DOHH2 (cell line): ENCODE measurements around the gene SHROOM2.

Experiments used
- H3F3A ChIP-seq: fragments of 200-600 bp; sonication (generic), shearing (Covaris generic); 2 replicates; pipeline ENCODE4 v1.6.0; 2016; ENCODE audit warnings: antibody characterized with exemption, mild to moderate bottlenecking; ENCODE audit not compliant: control insufficient read depth, insufficient read depth
- H3K27ac ChIP-seq: fragments of 200-600 bp; sonication (generic); 2 replicates; pipeline ENCODE4 v1.5.1; 2014; ENCODE audit warnings: low read depth, mild to moderate bottlenecking, low read length, moderate library complexity
- H3K27me3 ChIP-seq: fragments of 200-600 bp; sonication (generic); 2 replicates; pipeline ENCODE4 v1.6.1; 2014; ENCODE audit warnings: mild to moderate bottlenecking, low read length, mixed read lengths; ENCODE audit not compliant: control insufficient read depth
- H3K36me3 ChIP-seq: fragments of 200-600 bp; sonication (generic); 2 replicates; pipeline ENCODE4 v1.6.1; 2014; ENCODE audit warnings: mild to moderate bottlenecking, low read length, moderate library complexity, mixed read lengths; ENCODE audit not compliant: control insufficient read depth
- H3K4me1 ChIP-seq: fragments of 200-600 bp; sonication (generic); 2 replicates; pipeline ENCODE4 v1.6.1; 2014; ENCODE audit warnings: mild to moderate bottlenecking, low read length, mixed read lengths; ENCODE audit not compliant: control insufficient read depth
- H3K4me2 ChIP-seq: fragments of 200-600 bp; sonication (generic); 2 replicates; pipeline ENCODE4 v1.6.0; 2014; ENCODE audit warnings: mild to moderate bottlenecking, low read length, moderate library complexity
- H3K4me3 ChIP-seq: fragments of 200-600 bp; sonication (generic); 2 replicates; pipeline ENCODE4 v1.5.1; 2014; ENCODE audit warnings: mild to moderate bottlenecking, low read length, mixed read lengths
- H3K79me2 ChIP-seq: fragments of 200-600 bp; sonication (generic); 2 replicates; pipeline ENCODE4 v1.6.1; 2014; ENCODE audit warnings: mild to moderate bottlenecking, low read length, mixed read lengths; ENCODE audit not compliant: control insufficient read depth
- H3K9me2 ChIP-seq: fragments of 200-600 bp; sonication (generic); replicated peaks from 2 replicates; pipeline ENCODE4 v1.6.1; 2014; ENCODE audit warnings: mild to moderate bottlenecking, low read length, mixed read lengths; ENCODE audit not compliant: control insufficient read depth
- H3K9me3 ChIP-seq: fragments of 200-600 bp; sonication (generic); 2 replicates; pipeline ENCODE4 v1.6.1; 2014; ENCODE audit warnings: antibody characterized with exemption, low read length, mixed read lengths; ENCODE audit not compliant: control insufficient read depth, insufficient read depth
- H4K20me1 ChIP-seq: fragments of 200-600 bp; sonication (generic); 2 replicates; pipeline ENCODE4 v1.6.0; 2014; ENCODE audit warnings: low read depth, mild to moderate bottlenecking, antibody characterized with exemption, low read length, moderate library complexity; ENCODE audit not compliant: control insufficient read depth, insufficient read depth
- EZH2phosphoT487 ChIP-seq: fragments of 200-600 bp; sonication (generic); IDR thresholded peaks from 2 replicates; pipeline ENCODE4 v1.6.1; 2017; ENCODE audit warnings: borderline replicate concordance, mild to moderate bottlenecking, antibody characterized with exemption, low read length, moderate library complexity, mixed read lengths
- TF ChIP-seq, protein P1 (sequence below): fragments of 200-600 bp; sonication (generic); IDR thresholded peaks from one replicate; pipeline ENCODE4 v1.5.1; 2014; ENCODE audit warnings: antibody characterized with exemption, mild to moderate bottlenecking, low read depth, low read length; ENCODE audit not compliant: poor library complexity, severe bottlenecking

SHROOM2 gene

DNA sequence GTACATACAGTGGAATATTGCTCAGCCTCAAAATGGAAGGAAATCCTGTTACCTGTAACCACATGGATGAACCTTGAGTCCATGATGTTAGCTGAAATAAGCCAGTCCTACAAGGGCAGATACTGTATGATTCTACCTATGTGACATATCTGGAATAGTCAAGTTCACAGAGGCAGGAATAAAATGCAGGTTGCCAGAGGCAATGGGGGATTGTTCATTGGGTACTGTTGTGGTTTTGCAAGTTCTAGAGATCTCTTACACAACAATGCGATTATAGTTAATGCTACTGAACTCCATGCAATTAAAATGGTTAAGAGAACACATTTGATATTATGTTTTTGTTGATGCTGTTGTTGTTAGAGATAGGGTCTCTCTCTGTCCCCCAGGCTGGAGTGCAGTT, 74.6 kb downstream of the SHROOM2 start:
- no peaks in the 10 kb centered on the region for H3F3A ChIP-seq
- H3K4me3 ChIP-seq: no peak overlapping the region
- H3K27ac ChIP-seq: no peak overlapping the region
- TF ChIP-seq, protein P1, sequence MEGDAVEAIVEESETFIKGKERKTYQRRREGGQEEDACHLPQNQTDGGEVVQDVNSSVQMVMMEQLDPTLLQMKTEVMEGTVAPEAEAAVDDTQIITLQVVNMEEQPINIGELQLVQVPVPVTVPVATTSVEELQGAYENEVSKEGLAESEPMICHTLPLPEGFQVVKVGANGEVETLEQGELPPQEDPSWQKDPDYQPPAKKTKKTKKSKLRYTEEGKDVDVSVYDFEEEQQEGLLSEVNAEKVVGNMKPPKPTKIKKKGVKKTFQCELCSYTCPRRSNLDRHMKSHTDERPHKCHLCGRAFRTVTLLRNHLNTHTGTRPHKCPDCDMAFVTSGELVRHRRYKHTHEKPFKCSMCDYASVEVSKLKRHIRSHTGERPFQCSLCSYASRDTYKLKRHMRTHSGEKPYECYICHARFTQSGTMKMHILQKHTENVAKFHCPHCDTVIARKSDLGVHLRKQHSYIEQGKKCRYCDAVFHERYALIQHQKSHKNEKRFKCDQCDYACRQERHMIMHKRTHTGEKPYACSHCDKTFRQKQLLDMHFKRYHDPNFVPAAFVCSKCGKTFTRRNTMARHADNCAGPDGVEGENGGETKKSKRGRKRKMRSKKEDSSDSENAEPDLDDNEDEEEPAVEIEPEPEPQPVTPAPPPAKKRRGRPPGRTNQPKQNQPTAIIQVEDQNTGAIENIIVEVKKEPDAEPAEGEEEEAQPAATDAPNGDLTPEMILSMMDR: no peak
- no peak for TF ChIP-seq EZH2phosphoT487
- H3K4me1 ChIP-seq: no peaks in the 10 kb centered on the region
- H3K9me2 ChIP-seq: no peaks in the 10 kb centered on the region
- no peaks in the 10 kb centered on the region for H4K20me1 ChIP-seq
- H3K36me3 ChIP-seq: no peaks in the 10 kb centered on the region
- no peaks in the 10 kb centered on the region for H3K79me2 ChIP-seq
- H3K9me3 ChIP-seq: no peaks in the 10 kb centered on the region
- H3K27me3 ChIP-seq: no peaks in the 10 kb centered on the region
- no peak overlapping the region for H3K4me2 ChIP-seq

DNA sequence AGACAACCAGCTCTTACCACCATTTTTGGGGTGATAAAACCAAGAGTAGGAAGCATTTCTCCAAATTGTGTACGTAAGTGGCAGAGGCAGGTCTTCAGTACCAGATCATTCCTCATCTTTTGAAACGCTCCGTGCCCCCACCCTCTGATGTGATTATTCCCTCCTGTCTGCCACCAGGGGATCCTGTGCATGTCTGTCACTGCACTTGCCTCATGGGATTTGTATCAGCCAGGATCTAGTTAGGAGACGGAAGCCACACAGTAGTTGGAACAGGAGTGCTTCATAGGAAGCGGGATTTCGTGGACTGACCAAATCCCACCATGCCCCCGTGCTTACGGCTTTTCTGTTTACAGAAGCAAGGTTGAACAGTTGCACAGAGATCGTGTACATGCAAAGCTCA, 75.5 kb downstream of the SHROOM2 start:
- Histone ChIP-seq H3K9me3 (no peaks in the 10 kb centered on the region), H3F3A (no peaks in the 10 kb centered on the region), H3K36me3 (no peaks in the 10 kb centered on the region), H3K27me3 (peaks cover 2% of the 10 kb centered on the region; the same call in 1 of the 2 replicates), H3K27ac (no peak overlapping the region), H3K4me3 (no peak overlapping the region), H3K4me2 (no peak overlapping the region), H3K9me2 (no peaks in the 10 kb centered on the region), H3K4me1 (no peaks in the 10 kb centered on the region), H3K79me2 (no peaks in the 10 kb centered on the region), H4K20me1 (no peaks in the 10 kb centered on the region)
- TF ChIP-seq, protein P1: no peak
- TF ChIP-seq EZH2phosphoT487: no peak

DNA sequence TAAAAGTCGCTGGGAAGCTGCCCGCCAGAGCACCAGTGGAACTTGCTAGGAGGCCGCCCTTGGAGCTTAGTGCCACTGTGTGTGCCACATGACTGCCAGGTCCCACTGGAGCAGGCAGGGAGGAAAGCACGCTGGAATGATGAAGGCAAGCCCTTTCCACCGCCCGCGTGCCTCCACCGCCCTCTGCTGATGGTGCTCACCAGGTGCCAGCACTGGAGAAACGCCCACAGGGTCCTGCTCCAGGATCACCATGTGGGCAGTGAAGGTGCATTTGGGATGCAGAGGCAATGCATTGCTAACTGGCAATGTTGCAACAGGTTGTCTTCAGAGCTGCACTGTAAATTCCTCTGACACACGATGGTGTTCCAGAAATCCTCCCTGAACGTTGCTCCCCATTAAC, 76.3 kb downstream of the SHROOM2 start:
- Histone ChIP-seq H3K36me3 (no peaks in the 10 kb centered on the region), H4K20me1 (no peaks in the 10 kb centered on the region), H3K27ac (no peak overlapping the region), H3K4me3 (no peak overlapping the region), H3K9me2 (no peaks in the 10 kb centered on the region), H3K9me3 (no peaks in the 10 kb centered on the region), H3K4me1 (no peaks in the 10 kb centered on the region), H3K4me2 (no peak overlapping the region), H3F3A (no peaks in the 10 kb centered on the region), H3K79me2 (no peaks in the 10 kb centered on the region), H3K27me3 (peaks cover 5% of the 10 kb centered on the region; the same call in 1 of the 2 replicates)
- TF ChIP-seq, protein P1: no peak
- no peak for TF ChIP-seq EZH2phosphoT487
